ENCODE data around the gene OTOP3. TPM values are rescaled to one million over a fixed set of nuclear protein-coding genes. Genes with fewer than 3 reads are reported as not detected.

Gene OTOP3
- total RNA-seq, 1 donor from 2014 or later = 0.80 TPM

- Mint-ChIP-seq H3K9me3 (no peaks in the 10 kb centered on the region), H3K27me3 (no peaks in the 10 kb centered on the region), H3K4me3 (peak overlapping the region; percentile 39), H3K27ac (peak overlapping the region; percentile 97), H3K36me3 (peaks cover 22% of the 10 kb centered on the region), H3K4me1 (ENCODE audit: unreplicated experiment) (peaks cover 21% of the 10 kb centered on the region)
- no peak for DNase-seq (ENCODE audit: extremely low spot score, unreplicated experiment)
- no peak for TF ChIP-seq CTCF (conservative IDR thresholded peaks at IDR 0.05)
Measured at GRCh38 chr17:74994440-74994839, 58.7 kb downstream of the OTOP3 start.

GRCh38 chr17:74995847-74996246 is 60.1 kb downstream of the OTOP3 start:
- Mint-ChIP-seq H3K27me3 (no peaks in the 10 kb centered on the region), H3K4me1 (ENCODE audit: unreplicated experiment) (peaks cover 21% of the 10 kb centered on the region), H3K36me3 (peaks cover 22% of the 10 kb centered on the region), H3K9me3 (no peaks in the 10 kb centered on the region), H3K4me3 (no peak overlapping the region), H3K27ac (peak overlapping the region; percentile 35)
- TF ChIP-seq CTCF (conservative IDR thresholded peaks at IDR 0.05) = no peak
- no peak for DNase-seq (ENCODE audit: extremely low spot score, unreplicated experiment)

- H3K27ac Mint-ChIP-seq = peak overlapping the region; percentile 72
- no peak for DNase-seq (ENCODE audit: extremely low spot score, unreplicated experiment)
Measured at GRCh38 chr17:74998783-74999182, 63.1 kb downstream of the OTOP3 start.

GRCh38 chr17:74999523-74999922 is 63.8 kb downstream of the OTOP3 start:
- H3K4me1 Mint-ChIP-seq (ENCODE audit: unreplicated experiment) = peaks cover 4% of the 10 kb centered on the region
- TF ChIP-seq CTCF (conservative IDR thresholded peaks at IDR 0.05) = no peak
- no peak overlapping the region for H3K27ac Mint-ChIP-seq
- H3K36me3 Mint-ChIP-seq = peaks cover 12% of the 10 kb centered on the region
- H3K4me3 Mint-ChIP-seq = no peak overlapping the region
- no peaks in the 10 kb centered on the region for H3K27me3 Mint-ChIP-seq
- DNase-seq (ENCODE audit: extremely low spot score, unreplicated experiment) = no peak
- H3K9me3 Mint-ChIP-seq = no peaks in the 10 kb centered on the region

More at GRCh38 chr17:74998783-74999182, 63.1 kb downstream of the OTOP3 start:
- peaks cover 4% of the 10 kb centered on the region for H3K4me1 Mint-ChIP-seq (ENCODE audit: unreplicated experiment)
- H3K27me3 Mint-ChIP-seq = no peaks in the 10 kb centered on the region
- peaks cover 15% of the 10 kb centered on the region for H3K36me3 Mint-ChIP-seq
- no peaks in the 10 kb centered on the region for H3K9me3 Mint-ChIP-seq
- no peak overlapping the region for H3K4me3 Mint-ChIP-seq
- no peak for TF ChIP-seq CTCF (conservative IDR thresholded peaks at IDR 0.05)

Other genes with a start within 250 kb of the OTOP3 start
- gene CD300LF, start 223.0 kb upstream of the OTOP3 start, total RNA-seq (ENCODE audit: low replicate concordance) = 0.19 TPM in 1 of 2 replicates, not detected in the other
- gene RAB37, start 198.6 kb upstream of the OTOP3 start, total RNA-seq (ENCODE audit: low replicate concordance) = 3.4 and 4.2 TPM in 2 replicates
- 86.9 and 157 TPM in 2 replicates for gene NHERF1, start 187.3 kb upstream of the OTOP3 start, total RNA-seq (ENCODE audit: low replicate concordance)
- gene NAT9, start 159.6 kb upstream of the OTOP3 start, total RNA-seq (ENCODE audit: low replicate concordance) = 54.7 and 67.2 TPM in 2 replicates
- 0.36 and 0.72 TPM in 2 replicates for gene GRIN2C, start 76.0 kb upstream of the OTOP3 start, total RNA-seq (ENCODE audit: low replicate concordance)
- 28.1 and 44.4 TPM in 2 replicates for gene FDXR, start 62.9 kb upstream of the OTOP3 start, total RNA-seq (ENCODE audit: low replicate concordance)
- gene FADS6, start 42.3 kb upstream of the OTOP3 start, total RNA-seq (ENCODE audit: low replicate concordance) = 0.82 and 2.7 TPM in 2 replicates
- gene USH1G, start 12.6 kb upstream of the OTOP3 start, total RNA-seq (ENCODE audit: low replicate concordance) = 0.56 and 1.4 TPM in 2 replicates
- gene OTOP2, start 11.6 kb upstream of the OTOP3 start, total RNA-seq (ENCODE audit: low replicate concordance) = 0.12 TPM in 1 of 2 replicates, not detected in the other
- 36.6 and 106 TPM in 2 replicates for gene HID1, start 36.9 kb downstream of the OTOP3 start, total RNA-seq (ENCODE audit: low replicate concordance)
- 34.9 and 96.2 TPM in 2 replicates for gene CDR2L, start 51.7 kb downstream of the OTOP3 start, total RNA-seq (ENCODE audit: low replicate concordance)
- gene MRPL58, start 76.8 kb downstream of the OTOP3 start, total RNA-seq (ENCODE audit: low replicate concordance) = 27.9 and 28.5 TPM in 2 replicates
- 239 and 287 TPM in 2 replicates for gene ATP5PD, start 111.1 kb downstream of the OTOP3 start, total RNA-seq (ENCODE audit: low replicate concordance)
- 22.3 and 26.1 TPM in 2 replicates for gene KCTD2, start 111.3 kb downstream of the OTOP3 start, total RNA-seq (ENCODE audit: low replicate concordance)
- gene SLC16A5, start 152.1 kb downstream of the OTOP3 start, total RNA-seq (ENCODE audit: low replicate concordance) = 16.4 and 42.0 TPM in 2 replicates
- gene ARMC7, start 174.1 kb downstream of the OTOP3 start, total RNA-seq (ENCODE audit: low replicate concordance) = 14.0 and 19.7 TPM in 2 replicates
- gene NT5C, start 195.8 kb downstream of the OTOP3 start, total RNA-seq (ENCODE audit: low replicate concordance) = 33.6 and 40.7 TPM in 2 replicates
- 136 and 170 TPM in 2 replicates for gene JPT1, start 218.6 kb downstream of the OTOP3 start, total RNA-seq (ENCODE audit: low replicate concordance)
- gene SUMO2, start 247.1 kb downstream of the OTOP3 start, total RNA-seq (ENCODE audit: low replicate concordance) = 465 and 602 TPM in 2 replicates